ENCODE data around the gene SSTR5. TPM values are rescaled to one million over a fixed set of nuclear protein-coding genes. Genes with fewer than 3 reads are reported as not detected.
"Not testable (repeated sequence)": the region's sequence is repeated elsewhere in the genome, so short reads cannot be mapped to it uniquely, and the experiment has no call there.

SSTR5 gene
- total and polyA plus RNA-seq, 2 donors (not counting 1 experiment from before 2014, with no cell fraction given): not detected

DNA sequence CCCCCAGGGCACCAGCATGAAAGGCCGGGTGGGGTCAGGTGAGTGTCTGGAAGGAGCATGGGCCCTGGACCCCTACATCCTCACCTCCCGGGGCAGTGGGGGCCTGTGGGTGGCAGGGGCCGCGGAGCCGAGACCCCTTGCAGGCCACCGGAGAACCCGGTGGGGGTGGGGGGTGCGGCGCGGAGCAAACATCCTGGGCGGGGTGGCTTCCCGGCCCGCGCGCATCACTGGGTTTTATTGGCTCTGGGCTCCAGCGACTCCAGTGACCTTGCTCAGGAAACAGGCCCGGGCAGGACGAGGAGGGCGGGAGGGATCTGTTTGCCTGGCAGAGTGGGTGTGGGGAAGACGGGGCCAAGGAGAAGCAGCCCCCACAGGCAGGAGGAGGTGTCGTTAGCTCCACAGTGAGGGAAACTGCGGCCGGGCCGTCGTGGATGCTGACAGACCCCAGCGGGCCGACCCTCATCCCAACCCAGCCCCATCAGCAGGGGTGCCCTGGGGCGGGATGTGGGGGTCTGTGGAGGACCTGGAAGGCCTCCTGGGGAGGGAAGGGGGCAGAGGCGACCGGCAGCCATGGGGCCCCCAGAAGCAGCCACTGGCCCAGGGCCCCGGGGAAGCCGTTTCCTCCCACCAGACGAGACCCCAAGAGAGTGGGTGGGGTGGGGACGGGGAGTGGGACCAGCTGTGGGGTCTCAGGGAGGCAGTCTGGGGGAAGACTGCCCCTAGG, 10.6 kb downstream of the SSTR5 start:
- intact Hi-C loops (cut with micrococcal nuclease): no loop called here
- ChIA-PET CTCF (no interaction called here), POLR2A (no interaction called here)
- Histone ChIP-seq H3K27ac (ENCODE audit: low read length in 2 of 2) (no peak overlapping the region), H3K36me3 (replicated peaks in 1 of 2; ENCODE audit: control extremely low read depth in 1 of 2, control insufficient read depth in 1 of 2, extremely low read depth in 1 of 2, insufficient read depth in 2 of 2, low read length in 1 of 2) (no peaks in the 10 kb centered on the region), H4K20me1 (ENCODE audit: control insufficient read depth, insufficient read depth, low read length, poor library complexity, severe bottlenecking) (no peaks in the 10 kb centered on the region), H3K4me2 (replicated peaks; ENCODE audit: low read depth, low read length, poor library complexity, severe bottlenecking) (no peak overlapping the region), H3K4me1 (ENCODE audit: control insufficient read depth in 2 of 2, insufficient read depth in 2 of 2, low read length in 2 of 2) (no peaks in the 10 kb centered on the region), H3K9me3 (ENCODE audit: control extremely low read depth in 1 of 3, control insufficient read depth in 2 of 3, insufficient read depth in 1 of 3, low read length in 2 of 3) (peaks cover 0 to 46% (median 14%) of the 10 kb centered on the region in 3 donors), H3K27me3 (replicated peaks in 1 of 4; ENCODE audit: control extremely low read depth in 1 of 4, control insufficient read depth in 3 of 4, insufficient read depth in 4 of 4, low read length in 3 of 4) (peaks cover 0 to 30% (median 0%) of the 10 kb centered on the region in 4 experiments), H2AFZ (ENCODE audit: insufficient read depth, low read depth, low read length, poor library complexity, severe bottlenecking) (no peak overlapping the region), H3K4me3 (ENCODE audit: control extremely low read depth in 1 of 5, extremely low read depth in 1 of 5, insufficient read depth in 1 of 5, low read depth in 2 of 5, low read length in 4 of 5) (no peak overlapping the region), H3K79me2 (ENCODE audit: control insufficient read depth, insufficient read depth, low read length) (no peaks in the 10 kb centered on the region), H3K9ac (ENCODE audit: low read length) (no peak overlapping the region)
- ATAC-seq (ENCODE audit: low read depth) (no peak), DNase-seq (no peak)
- Mint-ChIP-seq H3K27ac (no peak overlapping the region), H3K4me3 (no peak overlapping the region), H3K4me1 (no peaks in the 10 kb centered on the region), H3K9me3 (ENCODE audit: insufficient read depth) (peaks cover 7% of the 10 kb centered on the region), H3K27me3 (peaks cover 7% of the 10 kb centered on the region)
- 22% methylated on average over 20 of the region's 34 CpGs for WGBS (ENCODE audit: insufficient coverage)
- TF ChIP-seq, protein P1, sequence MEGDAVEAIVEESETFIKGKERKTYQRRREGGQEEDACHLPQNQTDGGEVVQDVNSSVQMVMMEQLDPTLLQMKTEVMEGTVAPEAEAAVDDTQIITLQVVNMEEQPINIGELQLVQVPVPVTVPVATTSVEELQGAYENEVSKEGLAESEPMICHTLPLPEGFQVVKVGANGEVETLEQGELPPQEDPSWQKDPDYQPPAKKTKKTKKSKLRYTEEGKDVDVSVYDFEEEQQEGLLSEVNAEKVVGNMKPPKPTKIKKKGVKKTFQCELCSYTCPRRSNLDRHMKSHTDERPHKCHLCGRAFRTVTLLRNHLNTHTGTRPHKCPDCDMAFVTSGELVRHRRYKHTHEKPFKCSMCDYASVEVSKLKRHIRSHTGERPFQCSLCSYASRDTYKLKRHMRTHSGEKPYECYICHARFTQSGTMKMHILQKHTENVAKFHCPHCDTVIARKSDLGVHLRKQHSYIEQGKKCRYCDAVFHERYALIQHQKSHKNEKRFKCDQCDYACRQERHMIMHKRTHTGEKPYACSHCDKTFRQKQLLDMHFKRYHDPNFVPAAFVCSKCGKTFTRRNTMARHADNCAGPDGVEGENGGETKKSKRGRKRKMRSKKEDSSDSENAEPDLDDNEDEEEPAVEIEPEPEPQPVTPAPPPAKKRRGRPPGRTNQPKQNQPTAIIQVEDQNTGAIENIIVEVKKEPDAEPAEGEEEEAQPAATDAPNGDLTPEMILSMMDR (IDR thresholded peaks at IDR 0.05): no peak
- TF ChIP-seq EZH2 (IDR thresholded peaks at IDR 0.05; ENCODE audit: borderline replicate concordance, insufficient read depth, low read depth, low read length, poor library complexity, severe bottlenecking): no peak

DNA sequence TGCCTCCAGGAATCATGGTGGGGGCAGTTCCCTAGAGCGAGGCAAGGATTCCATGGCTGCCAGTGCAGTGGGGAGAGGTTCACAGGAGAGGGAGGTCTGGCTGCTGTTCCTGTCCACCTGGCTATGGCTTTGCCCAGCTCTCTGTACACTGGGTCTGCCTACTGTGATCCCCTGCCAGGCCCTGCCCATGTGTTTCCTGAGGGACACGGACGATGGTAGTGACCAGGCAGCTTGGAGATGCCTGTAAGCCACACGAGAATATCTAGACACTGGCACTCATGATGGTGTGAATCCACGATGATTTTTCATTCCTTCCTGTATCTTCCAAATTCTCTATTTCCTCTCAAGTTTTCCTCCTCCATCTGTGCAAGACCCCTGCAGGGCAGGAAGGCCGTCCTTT, 12.4 kb downstream of the SSTR5 start:
- TF ChIP-seq EZH2 (IDR thresholded peaks at IDR 0.05; ENCODE audit: borderline replicate concordance, insufficient read depth, low read depth, low read length, poor library complexity, severe bottlenecking): no peak
- TF ChIP-seq, protein P1 (IDR thresholded peaks at IDR 0.05): no peak
- Histone ChIP-seq H2AFZ (ENCODE audit: insufficient read depth, low read depth, low read length, poor library complexity, severe bottlenecking) (no peak overlapping the region), H3K4me1 (ENCODE audit: control insufficient read depth in 2 of 2, insufficient read depth in 2 of 2, low read length in 2 of 2) (no peaks in the 10 kb centered on the region), H3K36me3 (replicated peaks in 1 of 2; ENCODE audit: control extremely low read depth in 1 of 2, control insufficient read depth in 1 of 2, extremely low read depth in 1 of 2, insufficient read depth in 2 of 2, low read length in 1 of 2) (no peaks in the 10 kb centered on the region), H3K27ac (ENCODE audit: low read length in 2 of 2) (no peak overlapping the region), H4K20me1 (ENCODE audit: control insufficient read depth, insufficient read depth, low read length, poor library complexity, severe bottlenecking) (no peaks in the 10 kb centered on the region), H3K4me2 (replicated peaks; ENCODE audit: low read depth, low read length, poor library complexity, severe bottlenecking) (no peak overlapping the region), H3K4me3 (ENCODE audit: control extremely low read depth in 1 of 5, extremely low read depth in 1 of 5, insufficient read depth in 1 of 5, low read depth in 2 of 5, low read length in 4 of 5) (no peak overlapping the region), H3K9me3 (ENCODE audit: control extremely low read depth in 1 of 3, control insufficient read depth in 2 of 3, insufficient read depth in 1 of 3, low read length in 2 of 3) (peaks cover 0 to 46% (median 14%) of the 10 kb centered on the region in 3 donors), H3K9ac (ENCODE audit: low read length) (no peak overlapping the region), H3K79me2 (ENCODE audit: control insufficient read depth, insufficient read depth, low read length) (no peaks in the 10 kb centered on the region), H3K27me3 (replicated peaks in 1 of 4; ENCODE audit: control extremely low read depth in 1 of 4, control insufficient read depth in 3 of 4, insufficient read depth in 4 of 4, low read length in 3 of 4) (peaks cover 0 to 48% (median 0%) of the 10 kb centered on the region in 4 experiments)
- DNase-seq (no peak), ATAC-seq (ENCODE audit: low read depth) (no peak)
- H3K4me3 Mint-ChIP-seq: no peak overlapping the region
- H3K27me3 Mint-ChIP-seq: peaks cover 7% of the 10 kb centered on the region
- intact Hi-C loops (cut with micrococcal nuclease): no loop called here
- ChIA-PET POLR2A (no interaction called here), CTCF (no interaction called here)
- no peaks in the 10 kb centered on the region for H3K4me1 Mint-ChIP-seq
- H3K9me3 Mint-ChIP-seq (ENCODE audit: insufficient read depth): peaks cover 7% of the 10 kb centered on the region
- WGBS (ENCODE audit: insufficient coverage): 87% methylated on average over 4 of the region's 6 CpGs
- H3K27ac Mint-ChIP-seq: no peak overlapping the region

DNA sequence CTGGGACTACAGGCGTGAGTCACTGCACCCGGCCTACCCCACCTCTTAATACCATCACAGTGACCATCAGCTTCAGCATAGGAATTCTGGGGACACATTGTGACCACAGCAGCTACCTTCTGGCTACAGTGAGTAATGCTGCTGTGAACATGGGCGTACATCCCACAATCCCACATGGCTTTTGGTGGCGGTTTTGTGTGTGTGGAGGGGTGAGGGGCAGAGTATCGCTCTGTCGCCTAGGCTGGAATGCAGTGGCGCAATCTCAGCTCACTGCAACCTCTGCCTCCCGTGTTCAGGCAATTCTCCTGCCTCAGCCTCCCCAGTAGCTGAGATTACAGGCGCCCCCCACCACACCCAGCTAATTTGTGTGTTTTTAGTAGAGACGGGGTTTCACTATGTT, 13.9 kb downstream of the SSTR5 start:
- Histone ChIP-seq H3K9me3 (ENCODE audit: control extremely low read depth in 1 of 3, control insufficient read depth in 2 of 3, insufficient read depth in 1 of 3, low read length in 2 of 3) (peaks cover 0 to 47% (median 14%) of the 10 kb centered on the region in 3 donors), H3K27me3 (replicated peaks in 1 of 4; ENCODE audit: control extremely low read depth in 1 of 4, control insufficient read depth in 3 of 4, insufficient read depth in 4 of 4, low read length in 3 of 4) (peaks cover 0 to 46% (median 0%) of the 10 kb centered on the region in 4 experiments)
- H3K4me3 Mint-ChIP-seq; H3K27ac Mint-ChIP-seq; H3K9ac ChIP-seq (ENCODE audit: low read length); H2AFZ ChIP-seq (ENCODE audit: insufficient read depth, low read depth, low read length, poor library complexity, severe bottlenecking); H3K79me2 ChIP-seq (ENCODE audit: control insufficient read depth, insufficient read depth, low read length); H3K4me2 ChIP-seq (replicated peaks; ENCODE audit: low read depth, low read length, poor library complexity, severe bottlenecking); H3K4me3 ChIP-seq (ENCODE audit: control extremely low read depth in 1 of 5, extremely low read depth in 1 of 5, insufficient read depth in 1 of 5, low read depth in 2 of 5, low read length in 4 of 5); DNase-seq; H3K4me1 Mint-ChIP-seq; H3K4me1 ChIP-seq (ENCODE audit: control insufficient read depth in 2 of 2, insufficient read depth in 2 of 2, low read length in 2 of 2); H4K20me1 ChIP-seq (ENCODE audit: control insufficient read depth, insufficient read depth, low read length, poor library complexity, severe bottlenecking); H3K36me3 ChIP-seq (replicated peaks in 1 of 2; ENCODE audit: control extremely low read depth in 1 of 2, control insufficient read depth in 1 of 2, extremely low read depth in 1 of 2, insufficient read depth in 2 of 2, low read length in 1 of 2); H3K27me3 Mint-ChIP-seq; intact Hi-C loops (cut with micrococcal nuclease); CTCF ChIA-PET; H3K27ac ChIP-seq (ENCODE audit: low read length in 2 of 2); H3K9me3 Mint-ChIP-seq (ENCODE audit: insufficient read depth); ATAC-seq (ENCODE audit: low read depth); POLR2A ChIA-PET: not testable (repeated sequence)
- WGBS (ENCODE audit: insufficient coverage): 82% methylated on average over 5 of the region's 10 CpGs

Measured in B cell (primary cell).